ENCODE measurements around the gene LGR6. TPM values are rescaled to one million over a fixed set of nuclear protein-coding genes. Genes with fewer than 3 reads are reported as not detected.

Gene LGR6
- total RNA-seq, 6 donors from 2014 or later, result 0.46 to 5.2 (median 1.1) TPM

- TF ChIP-seq POLR2AphosphoS5 (IDR thresholded peaks at IDR 0.05), result no peak
- TF ChIP-seq EP300 (IDR thresholded peaks at IDR 0.05), result no peak
- no peak for TF ChIP-seq POLR2A (IDR thresholded peaks at IDR 0.05)
- no peak for TF ChIP-seq CTCF (IDR thresholded peaks at IDR 0.05)
- H3K36me3 ChIP-seq, result no peaks in the 10 kb centered on the region
- H3K27ac ChIP-seq, result no peak overlapping the region
- no peak for DNase-seq
- H3K9me3 ChIP-seq, result no peaks in the 10 kb centered on the region
- H3K4me1 ChIP-seq, result no peaks in the 10 kb centered on the region
- H3K27me3 ChIP-seq, result no peaks in the 10 kb centered on the region
- ATAC-seq (ENCODE audit: low FRiP score in 2 of 2), result no peak
- WGBS, 2 donors, result 50 to 68% methylated on average over 3 to 8 of the region's 8 CpGs
- H3K4me3 ChIP-seq, result no peak overlapping the region
Measured at GRCh38 chr1:202270871-202271326, 77.3 kb downstream of the LGR6 start.

- H3K4me3 ChIP-seq, result no peak overlapping the region
- no peaks in the 10 kb centered on the region for H3K27me3 ChIP-seq
- no peaks in the 10 kb centered on the region for H3K9me3 ChIP-seq
- no peaks in the 10 kb centered on the region for H3K36me3 ChIP-seq
- 77 to 81% methylated on average over 5 to 8 of the region's 8 CpGs for WGBS, 2 donors
- ATAC-seq (ENCODE audit: low FRiP score in 2 of 2), result no peak
- DNase-seq, result no peak
- TF ChIP-seq EP300 (IDR thresholded peaks at IDR 0.05), result no peak
- H3K4me1 ChIP-seq, result no peaks in the 10 kb centered on the region
- no peak overlapping the region for H3K27ac ChIP-seq
Measured at GRCh38 chr1:202272103-202272845, 78.7 kb downstream of the LGR6 start.

- H3K36me3 ChIP-seq, result no peaks in the 10 kb centered on the region
- H3K9me3 ChIP-seq, result no peaks in the 10 kb centered on the region
- H3K27me3 ChIP-seq, result no peaks in the 10 kb centered on the region
- DNase-seq (no peak), ATAC-seq (ENCODE audit: low FRiP score in 2 of 2) (no peak)
- TF ChIP-seq CTCF (IDR thresholded peaks at IDR 0.05) (peak in 2 of 6 experiments; percentile 19 to 31), POLR2AphosphoS5 (IDR thresholded peaks at IDR 0.05) (no peak), POLR2A (IDR thresholded peaks at IDR 0.05) (no peak)
- H3K27ac ChIP-seq, result no peak overlapping the region
- no peak overlapping the region for H3K4me3 ChIP-seq
- no peaks in the 10 kb centered on the region for H3K4me1 ChIP-seq
- WGBS, 2 donors, result 60% methylated on average over 1 of the region's 1 CpG; no CpG with 5 or more reads in 1 of the 2 donors
Measured at GRCh38 chr1:202274611-202275010, 81.0 kb downstream of the LGR6 start.

- TF ChIP-seq EP300 (IDR thresholded peaks at IDR 0.05) (no peak), POLR2A (IDR thresholded peaks at IDR 0.05) (no peak), CTCF (IDR thresholded peaks at IDR 0.05) (no peak), POLR2AphosphoS5 (IDR thresholded peaks at IDR 0.05) (no peak)
- DNase-seq (no peak), ATAC-seq (ENCODE audit: low FRiP score in 2 of 2) (no peak)
- 88 to 90% methylated on average over 1 to 3 of the region's 3 CpGs for WGBS, 2 donors
- Histone ChIP-seq H3K4me1 (no peaks in the 10 kb centered on the region), H3K27ac (no peak overlapping the region), H3K27me3 (no peaks in the 10 kb centered on the region), H3K36me3 (no peaks in the 10 kb centered on the region), H3K9me3 (no peaks in the 10 kb centered on the region), H3K4me3 (no peak overlapping the region)
Measured at GRCh38 chr1:202275061-202275770, 81.6 kb downstream of the LGR6 start.

- no peaks in the 10 kb centered on the region for H3K9me3 ChIP-seq
- H3K4me1 ChIP-seq, result peaks cover 0 to 7% (median 2%) of the 10 kb centered on the region in 4 donors
- no peak overlapping the region for H3K4me3 ChIP-seq
- no peak for TF ChIP-seq POLR2A (IDR thresholded peaks at IDR 0.05)
- TF ChIP-seq POLR2AphosphoS5 (IDR thresholded peaks at IDR 0.05), result no peak
- no peak for TF ChIP-seq EP300 (IDR thresholded peaks at IDR 0.05)
- no peak for TF ChIP-seq CTCF (IDR thresholded peaks at IDR 0.05)
- ATAC-seq (ENCODE audit: low FRiP score in 2 of 2) (no peak), DNase-seq (peak in 1 of 2 donors; percentile 30)
- 91 to 93% methylated on average over 10 to 11 of the region's 11 CpGs for WGBS, 2 donors
- H3K36me3 ChIP-seq, result no peaks in the 10 kb centered on the region
- no peaks in the 10 kb centered on the region for H3K27me3 ChIP-seq
- no peak overlapping the region for H3K27ac ChIP-seq
Measured at GRCh38 chr1:202276081-202276715, 82.6 kb downstream of the LGR6 start.

All from upper lobe of left lung (tissue), 6 donors.